K562 (cell line): ENCODE measurements around the gene EXOC3L2. TPM values are rescaled to one million over a fixed set of nuclear protein-coding genes. Genes with fewer than 3 reads are reported as not detected.

Source experiments
- ARID3B ChIP-seq: fragments of 250-450 bp; sonication (Bioruptor Pico); IDR thresholded peaks from 2 replicates; pipeline ENCODE4 v1.4.0; 2020; ENCODE audit warnings: borderline replicate concordance
- CHD4 ChIP-seq: fragments of 200-600 bp; sonication (generic); IDR thresholded peaks from 3 replicates; pipeline ENCODE4 v1.6.1; 2012; ENCODE audit warnings: low read depth, mild to moderate bottlenecking, mixed read lengths, low read length, inconsistent platforms; ENCODE audit not compliant: insufficient read depth, insufficient replicate concordance, poor library complexity, severe bottlenecking
- CREM ChIP-seq: IDR thresholded peaks from 2 replicates; pipeline ENCODE4 v1.6.1; 2014; ENCODE audit warnings: antibody characterized with exemption, low read depth
- DEAF1 ChIP-seq: fragments of 450-650 bp; formaldehyde crosslinking; IDR thresholded peaks from 2 replicates; pipeline ENCODE4 v1.4.0; 2020; ENCODE audit warnings: mild to moderate bottlenecking, moderate library complexity
- MAFK ChIP-seq: IDR thresholded peaks from 2 replicates; pipeline ENCODE4 v1.6.1; 2011; ENCODE audit warnings: low read length, improper control_type of control experiment
- MAZ ChIP-seq, 2 experiments: fragments of 450-650 bp in 1 of 2; sonication (generic) in 1 of 2; formaldehyde crosslinking; IDR thresholded peaks in 1 of 2; conservative IDR thresholded peaks in 1 of 2; 2 replicates each; pipeline versions ENCODE4 v1.4.0 to v1.5.0; 2020; ENCODE audit warnings: mild to moderate bottlenecking in 1 of 2, missing genetic modification reagents in 1 of 2
- PTBP1 ChIP-seq: fragments of 200-400 bp; formaldehyde crosslinking; IDR thresholded peaks from 2 replicates; pipeline ENCODE4 v1.6.1; 2017; ENCODE audit warnings: low read depth, low read length
- ZBTB7A ChIP-seq: IDR thresholded peaks from 2 replicates; pipeline ENCODE4 v1.6.1; 2011; ENCODE audit warnings: low read depth, mild to moderate bottlenecking, low read length, moderate library complexity, borderline replicate concordance; ENCODE audit not compliant: control insufficient read depth
- ZNF263 ChIP-seq: sonication (generic); formaldehyde crosslinking; IDR thresholded peaks from 2 replicates; pipeline ENCODE4 v1.8.0; 2022; ENCODE audit warnings: mild to moderate bottlenecking, missing genetic modification reagents, borderline replicate concordance
- ZNF395 ChIP-seq: fragments of 200-800 bp; sonication (Bioruptor generic); IDR thresholded peaks from 2 replicates; pipeline ENCODE4 v1.6.1; 2017; ENCODE audit warnings: missing genetic modification characterization, missing compliant biosample characterization
- ZNF518B ChIP-seq: fragments of 250-450 bp; sonication (Bioruptor Pico); IDR thresholded peaks from 2 replicates; pipeline ENCODE4 v1.5.0; 2021; ENCODE audit warnings: mild to moderate bottlenecking, moderate library complexity
- ZNF75A ChIP-seq: fragments of 450-650 bp; formaldehyde crosslinking; IDR thresholded peaks from 2 replicates; pipeline ENCODE4 v1.4.0; 2020; ENCODE audit warnings: mild to moderate bottlenecking
- polyA plus RNA-seq, 8 experiments: library from polyadenylated mRNA; depleted of rRNA in 4 of 8; stranded (reverse) in 5 of 8; unstranded in 3 of 8; fragments of >200 nt; fragmentation: Nextera tagmentation in 2 of 8; fragmentation: Illumina TruSeq in 1 of 8; extraction: Ambion mirVana in 2 of 8; extraction: Trizol in 1 of 8; gene quantifications; 2 replicates each; pipeline versions ENCODE4 v1.2.1 to v1.2.3, GENCODE V29; 2011 to 2014; ENCODE audit warnings: inconsistent platforms in 1 of 8, missing spikeins in 1 of 8
- total RNA-seq, 7 experiments: library from RNA; depleted of rRNA in 6 of 7; stranded (reverse); fragments of >200 nt in 6 of 7; fragmentation: Illumina TruSeq in 2 of 7; extraction: Trizol in 2 of 7; gene quantifications; 2 replicates each; pipeline versions ENCODE4 v1.2.1 to v1.2.3, GENCODE V29; 2011 to 2021; ENCODE audit warnings: low replicate concordance in 1 of 7
- TF ChIP-seq, protein P1 (sequence below): sonication (generic); formaldehyde crosslinking; IDR thresholded peaks from 2 replicates; pipeline ENCODE4 v1.8.1; 2023; ENCODE audit warnings: mild to moderate bottlenecking, missing genetic modification reagents, moderate library complexity
- TF ChIP-seq, protein P2 (sequence below): fragments of 450-650 bp; IDR thresholded peaks from 2 replicates; pipeline ENCODE4 v1.6.1; 2017; ENCODE audit warnings: mild to moderate bottlenecking, moderate library complexity

The EXOC3L2 gene
- total and polyA plus RNA-seq, 9 of the 15 experiments (the other 6 are each of a cell fraction or from before 2014, with no cell fraction given): 0.31 to 19.0 (median 2.4) TPM

- TF ChIP-seq DEAF1 (CRISPR knock-in tag) (no peak), MAZ (CRISPR knock-in tag; conservative IDR thresholded peaks at IDR 0.05 in 1 of 2, IDR thresholded peaks at IDR 0.05 in 1 of 2) (peak in 1 of 2 experiments; percentile 48; a peak in 1 of 4 replicates), ZNF395 (no peak), CHD4 (peak; percentile 16), ZNF75A (CRISPR knock-in tag) (no peak), CREM (no peak), PTBP1 (no peak), ARID3B (CRISPR knock-in tag) (no peak), ZNF263 (CRISPR knock-in tag) (0 out of 2 replicates have a peak, but pooled peaks have one; percentile 18), ZBTB7A (peak; percentile 81), MAFK (no peak), ZNF518B (CRISPR knock-in tag) (no peak)
- TF ChIP-seq, protein P1, sequence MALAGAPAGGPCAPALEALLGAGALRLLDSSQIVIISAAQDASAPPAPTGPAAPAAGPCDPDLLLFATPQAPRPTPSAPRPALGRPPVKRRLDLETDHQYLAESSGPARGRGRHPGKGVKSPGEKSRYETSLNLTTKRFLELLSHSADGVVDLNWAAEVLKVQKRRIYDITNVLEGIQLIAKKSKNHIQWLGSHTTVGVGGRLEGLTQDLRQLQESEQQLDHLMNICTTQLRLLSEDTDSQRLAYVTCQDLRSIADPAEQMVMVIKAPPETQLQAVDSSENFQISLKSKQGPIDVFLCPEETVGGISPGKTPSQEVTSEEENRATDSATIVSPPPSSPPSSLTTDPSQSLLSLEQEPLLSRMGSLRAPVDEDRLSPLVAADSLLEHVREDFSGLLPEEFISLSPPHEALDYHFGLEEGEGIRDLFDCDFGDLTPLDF (CRISPR knock-in tag): no peak
- TF ChIP-seq, protein P2, sequence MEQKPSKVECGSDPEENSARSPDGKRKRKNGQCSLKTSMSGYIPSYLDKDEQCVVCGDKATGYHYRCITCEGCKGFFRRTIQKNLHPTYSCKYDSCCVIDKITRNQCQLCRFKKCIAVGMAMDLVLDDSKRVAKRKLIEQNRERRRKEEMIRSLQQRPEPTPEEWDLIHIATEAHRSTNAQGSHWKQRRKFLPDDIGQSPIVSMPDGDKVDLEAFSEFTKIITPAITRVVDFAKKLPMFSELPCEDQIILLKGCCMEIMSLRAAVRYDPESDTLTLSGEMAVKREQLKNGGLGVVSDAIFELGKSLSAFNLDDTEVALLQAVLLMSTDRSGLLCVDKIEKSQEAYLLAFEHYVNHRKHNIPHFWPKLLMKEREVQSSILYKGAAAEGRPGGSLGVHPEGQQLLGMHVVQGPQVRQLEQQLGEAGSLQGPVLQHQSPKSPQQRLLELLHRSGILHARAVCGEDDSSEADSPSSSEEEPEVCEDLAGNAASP: no peak
Observed at GRCh38 chr19:45251452-45252354, 6.5 kb upstream of the EXOC3L2 start (continued).
